Nephron (organoid): ENCODE results near the gene SLC38A10.

Experiments used
- H3K27ac Mint-ChIP-seq, 3 experiments: 2 replicates each; pipeline ENCODE4 v1.8.0; 2020; ENCODE audit warnings: mixed read lengths in 3 of 3, mild to moderate bottlenecking in 2 of 3, moderate library complexity in 1 of 3
- H3K27me3 Mint-ChIP-seq: 2 replicates; pipeline ENCODE4 v1.8.0; 2021; ENCODE audit warnings: low read depth, mild to moderate bottlenecking, moderate library complexity, mixed read lengths
- H3K36me3 Mint-ChIP-seq: 2 replicates; pipeline ENCODE4 v1.8.0; 2020; ENCODE audit warnings: low read depth, mixed read lengths
- H3K4me1 Mint-ChIP-seq: 2 replicates; pipeline ENCODE4 v1.8.0; 2020; ENCODE audit warnings: mixed read lengths
- H3K4me3 Mint-ChIP-seq, 3 experiments: 2 replicates each; pipeline ENCODE4 v1.8.0; 2020; ENCODE audit warnings: mild to moderate bottlenecking in 3 of 3, mixed read lengths in 3 of 3, moderate library complexity in 2 of 3
- H3K9me3 Mint-ChIP-seq: 2 replicates; pipeline ENCODE4 v1.8.0; 2020; ENCODE audit warnings: mixed read lengths
- TF ChIP-seq, protein P1 (sequence below), 3 experiments: fragments of 200-600 bp; sonication (generic); IDR thresholded peaks; one replicate each; pipeline ENCODE4 v1.5.0; 2021; ENCODE audit warnings: antibody characterized with exemption in 3 of 3; ENCODE audit not compliant: unreplicated experiment in 3 of 3

SLC38A10 gene

DNA sequence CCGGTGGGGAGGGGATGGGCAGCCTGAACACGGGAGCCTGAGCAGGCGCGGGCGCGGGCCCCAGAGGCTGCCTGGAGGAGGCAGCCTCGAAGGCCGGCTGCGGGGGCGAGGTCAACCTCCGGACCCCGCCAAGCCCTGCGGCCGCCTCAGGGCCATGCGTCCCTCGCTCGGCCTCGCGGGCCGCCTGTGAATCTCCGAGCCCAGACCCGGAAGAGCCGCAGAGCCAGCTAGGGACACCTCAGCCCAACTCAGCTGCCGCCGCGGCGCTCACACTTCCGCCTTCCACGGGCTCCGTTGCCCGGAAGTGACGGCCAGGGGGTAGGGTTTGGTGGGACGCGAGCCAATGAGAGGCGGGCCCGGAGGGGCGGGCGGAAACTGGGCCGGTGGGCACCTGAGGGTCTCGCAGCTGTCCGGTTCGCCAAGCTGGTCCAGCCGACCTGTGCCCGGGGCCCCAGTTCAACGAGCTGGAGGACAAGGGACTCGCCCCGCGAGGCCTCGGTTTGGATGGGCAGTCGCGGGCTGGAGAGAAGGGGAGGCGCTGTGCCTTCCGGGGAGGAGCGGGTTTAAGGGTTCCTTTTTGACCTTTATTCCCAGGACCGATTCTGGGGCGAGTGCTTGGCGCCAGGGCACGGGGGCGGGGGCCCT is at the start of gene SLC38A10:
Gene SLC38A10 (minus strand): TSS at position 277 of the 645 bp plus-strand sequence. CDS start 386 bp downstream, outside the sequence.
- Mint-ChIP-seq H3K4me1 (peaks cover 11% of the 10 kb centered on the region), H3K27ac (peak within 1 kb of the TSS; percentile 63 to 94 (median 82)), H3K9me3 (no peaks in the 10 kb centered on the region)

DNA sequence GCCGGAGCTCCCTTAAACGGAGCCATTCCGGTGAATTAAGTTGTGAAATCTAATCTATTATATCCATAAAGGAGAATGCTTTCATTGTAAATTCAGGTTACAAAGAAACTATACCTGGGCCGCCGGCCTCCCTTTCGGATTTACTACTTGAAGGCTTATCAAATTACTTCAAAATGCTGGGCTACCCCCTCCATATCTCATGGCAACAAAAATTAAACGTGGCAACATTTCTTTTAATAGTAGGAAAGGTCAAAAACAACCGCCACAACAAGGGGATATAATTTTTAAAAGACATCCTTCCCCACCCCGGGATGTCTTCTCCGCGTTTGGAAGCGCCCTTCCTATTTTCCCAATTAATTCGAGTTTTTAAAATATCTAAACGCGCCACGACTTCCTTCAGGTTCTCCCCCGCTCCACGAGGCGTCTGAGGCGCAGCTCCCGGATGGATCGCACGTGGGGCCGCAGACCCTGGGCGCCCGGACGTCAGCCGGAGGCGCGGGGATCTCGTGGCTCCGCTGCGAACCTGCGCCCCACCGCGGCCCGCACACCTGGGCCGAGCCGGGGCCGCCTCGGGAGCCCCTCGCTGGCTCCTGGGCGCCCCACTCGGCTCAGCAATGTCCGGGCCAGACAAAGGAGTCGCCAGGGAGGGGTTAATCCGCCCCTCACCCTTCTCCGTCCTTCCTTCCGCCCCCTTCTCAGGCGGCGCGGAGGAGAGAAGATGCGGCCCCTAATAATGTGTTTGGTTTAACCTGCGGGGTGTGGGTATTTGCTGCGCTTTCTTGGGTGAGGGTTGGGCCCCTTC is 47.4 kb upstream of the SLC38A10 start:
- Mint-ChIP-seq H3K9me3 (no peaks in the 10 kb centered on the region), H3K4me3 (peak overlapping the region; percentile 90 to 96 (median 94)), H3K4me1 (peaks cover 27% of the 10 kb centered on the region), H3K27me3 (no peaks in the 10 kb centered on the region), H3K27ac (peak overlapping the region; percentile 98 to 99 (median 99)), H3K36me3 (peaks cover 12% of the 10 kb centered on the region)
- TF ChIP-seq, protein P1, sequence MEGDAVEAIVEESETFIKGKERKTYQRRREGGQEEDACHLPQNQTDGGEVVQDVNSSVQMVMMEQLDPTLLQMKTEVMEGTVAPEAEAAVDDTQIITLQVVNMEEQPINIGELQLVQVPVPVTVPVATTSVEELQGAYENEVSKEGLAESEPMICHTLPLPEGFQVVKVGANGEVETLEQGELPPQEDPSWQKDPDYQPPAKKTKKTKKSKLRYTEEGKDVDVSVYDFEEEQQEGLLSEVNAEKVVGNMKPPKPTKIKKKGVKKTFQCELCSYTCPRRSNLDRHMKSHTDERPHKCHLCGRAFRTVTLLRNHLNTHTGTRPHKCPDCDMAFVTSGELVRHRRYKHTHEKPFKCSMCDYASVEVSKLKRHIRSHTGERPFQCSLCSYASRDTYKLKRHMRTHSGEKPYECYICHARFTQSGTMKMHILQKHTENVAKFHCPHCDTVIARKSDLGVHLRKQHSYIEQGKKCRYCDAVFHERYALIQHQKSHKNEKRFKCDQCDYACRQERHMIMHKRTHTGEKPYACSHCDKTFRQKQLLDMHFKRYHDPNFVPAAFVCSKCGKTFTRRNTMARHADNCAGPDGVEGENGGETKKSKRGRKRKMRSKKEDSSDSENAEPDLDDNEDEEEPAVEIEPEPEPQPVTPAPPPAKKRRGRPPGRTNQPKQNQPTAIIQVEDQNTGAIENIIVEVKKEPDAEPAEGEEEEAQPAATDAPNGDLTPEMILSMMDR (IDR thresholded peaks at IDR 0.05; ENCODE audit: unreplicated experiment in 3 of 3) = no peak

More for the DNA sequence above, at the start of gene SLC38A10:
- Mint-ChIP-seq H3K27me3 (no peaks in the 10 kb centered on the region), H3K4me3 (peak within 1 kb of the TSS; percentile 88 to 96 (median 93)), H3K36me3 (peaks cover 4% of the 10 kb centered on the region)
- TF ChIP-seq, protein P1 (IDR thresholded peaks at IDR 0.05; ENCODE audit: unreplicated experiment in 3 of 3) = no peak

DNA sequence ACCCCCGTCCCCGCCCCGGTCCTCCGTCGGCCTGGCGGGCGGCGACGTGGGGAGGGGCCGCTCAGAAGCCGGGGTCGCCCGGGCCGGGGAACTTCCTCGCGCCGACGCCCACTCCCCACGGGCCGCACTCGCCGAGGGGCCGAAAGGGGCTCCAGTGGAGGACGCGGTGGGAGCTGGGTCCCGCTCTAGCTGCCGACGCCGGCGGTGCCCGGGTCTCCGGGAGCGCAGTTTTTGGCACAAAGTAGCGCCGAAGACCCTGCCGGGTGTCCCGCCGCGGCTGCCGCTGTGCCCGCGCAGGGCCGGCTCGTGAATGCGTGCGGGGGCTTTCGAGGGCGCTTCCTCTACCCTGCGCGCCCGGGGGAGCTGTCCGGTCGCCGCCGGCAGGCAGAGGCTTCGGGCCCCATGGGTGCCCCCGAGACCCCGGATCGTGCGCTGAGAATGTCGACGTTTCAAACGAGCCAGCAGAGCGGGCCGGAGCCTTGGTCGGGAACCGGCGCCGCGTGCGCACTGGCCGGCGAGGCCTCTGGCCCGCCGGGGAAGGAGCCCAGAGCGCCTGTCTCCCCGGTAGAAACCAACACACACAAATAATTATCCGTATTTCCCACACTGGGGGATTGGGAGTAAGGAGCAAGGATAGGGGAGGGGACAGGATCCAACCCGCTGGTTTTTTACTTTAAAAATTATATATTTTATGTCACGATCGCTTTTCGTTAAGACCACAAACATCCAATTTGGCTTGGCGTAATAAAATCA is 46.6 kb upstream of the SLC38A10 start:
- Mint-ChIP-seq H3K36me3 (peaks cover 12% of the 10 kb centered on the region), H3K9me3 (no peaks in the 10 kb centered on the region), H3K27me3 (no peaks in the 10 kb centered on the region), H3K4me1 (peaks cover 30% of the 10 kb centered on the region), H3K27ac (peak overlapping the region; percentile 98 to 99 (median 99)), H3K4me3 (peak overlapping the region; percentile 84 to 96 (median 90))
- TF ChIP-seq, protein P1 (IDR thresholded peaks at IDR 0.05; ENCODE audit: unreplicated experiment in 3 of 3) = no peak

DNA sequence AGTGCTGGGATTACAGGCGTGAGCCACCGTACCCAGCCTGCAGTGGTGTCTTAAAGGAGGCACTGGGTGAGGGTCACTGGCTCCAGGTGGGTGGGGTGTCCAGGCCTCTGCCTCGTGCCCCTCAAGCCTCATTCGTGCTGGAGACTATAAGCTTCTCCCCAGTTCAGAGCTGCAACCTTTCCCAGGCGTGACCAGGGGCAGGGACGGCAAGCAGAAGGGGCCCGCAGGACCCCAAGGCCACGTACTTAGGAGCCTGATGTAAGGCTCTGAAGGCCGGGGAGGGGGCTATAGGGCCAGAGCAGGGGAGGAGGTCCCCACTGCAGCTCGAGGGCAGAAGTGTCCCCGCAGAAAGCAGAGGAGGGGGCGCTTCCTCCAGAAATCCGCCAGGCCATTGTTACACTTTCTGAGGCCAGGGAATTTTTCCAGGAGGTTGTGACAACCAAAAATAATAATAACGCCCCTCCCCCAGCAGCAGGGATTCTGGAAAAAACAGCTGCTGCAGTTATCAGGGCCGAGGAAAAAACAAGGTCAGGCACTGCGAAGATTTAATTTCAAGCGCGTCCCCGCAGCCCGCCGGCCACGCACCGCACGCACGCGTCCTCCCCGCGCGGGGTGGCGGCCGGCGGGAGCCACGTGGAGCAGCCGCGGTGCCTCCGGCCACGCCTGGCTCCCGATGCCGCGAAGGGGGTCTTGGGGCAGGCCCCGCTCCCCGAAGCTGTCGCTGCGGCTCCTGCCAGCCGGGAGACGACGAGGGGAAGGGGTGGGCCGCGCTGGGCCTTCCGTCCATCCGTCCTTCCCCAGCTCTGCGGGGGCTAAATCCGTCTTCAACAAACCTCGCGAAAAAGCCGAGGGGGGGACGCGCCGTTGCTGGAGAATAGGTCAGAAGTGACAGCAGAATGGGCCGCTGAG is 45.8 kb upstream of the SLC38A10 start:
- H3K9me3 Mint-ChIP-seq = no peaks in the 10 kb centered on the region
- peaks cover 30% of the 10 kb centered on the region for H3K4me1 Mint-ChIP-seq

More for the DNA sequence above, 45.8 kb upstream of the SLC38A10 start:
- Mint-ChIP-seq H3K27me3 (no peaks in the 10 kb centered on the region), H3K36me3 (peaks cover 12% of the 10 kb centered on the region), H3K4me3 (peak overlapping the region; percentile 77 to 83 (median 78)), H3K27ac (peak overlapping the region; percentile 96 to 97 (median 96))
- TF ChIP-seq, protein P1 (IDR thresholded peaks at IDR 0.05; ENCODE audit: unreplicated experiment in 3 of 3) = no peak
